Cardiac fibroblast (primary cell): ENCODE data around the gene MAN2C1.

Experiments used
- DNase-seq, 2 donors: peaks; one replicate each; pipeline versions ENCODE4 v3.0.0 to v3.0.0-alpha.2; 2010; ENCODE audit warnings: low read depth in 2 of 2
- H3K4me3 ChIP-seq, 2 donors: replicated peaks in 1 of 2; 1 replicate in 1 of 2; 2 replicates in 1 of 2; pipeline ENCODE4 v1.5.1; 2011; ENCODE audit warnings: low read depth in 2 of 2, low read length in 2 of 2, mild to moderate bottlenecking in 2 of 2, moderate library complexity in 1 of 2
- CTCF ChIP-seq: IDR thresholded peaks from one replicate; pipeline ENCODE4 v1.5.1; 2011; ENCODE audit warnings: low read depth, mild to moderate bottlenecking, low read length, inconsistent platforms

MAN2C1 gene

GRCh38 chr15:75361361-75361988 lies 6.9 kb downstream of the MAN2C1 start:
- no peak for TF ChIP-seq CTCF
- no peak overlapping the region for H3K4me3 ChIP-seq
- no peak for DNase-seq

- TF ChIP-seq CTCF = no peak
- H3K4me3 ChIP-seq = no peak overlapping the region
- no peak for DNase-seq
Observed at GRCh38 chr15:75360856-75361255, 7.6 kb downstream of the MAN2C1 start.

- H3K4me3 ChIP-seq = no peak overlapping the region
- DNase-seq = no peak
- no peak for TF ChIP-seq CTCF
Observed at GRCh38 chr15:75360391-75360790, 8.0 kb downstream of the MAN2C1 start.

- no peak for TF ChIP-seq CTCF
- DNase-seq = no peak
Observed at GRCh38 chr15:75359537-75360250, 8.7 kb downstream of the MAN2C1 start.

GRCh38 chr15:75358771-75359536 lies 9.5 kb downstream of the MAN2C1 start:
- DNase-seq = no peak
- no peak overlapping the region for H3K4me3 ChIP-seq
- TF ChIP-seq CTCF = no peak

More at GRCh38 chr15:75359537-75360250, 8.7 kb downstream of the MAN2C1 start:
- no peak overlapping the region for H3K4me3 ChIP-seq

- DNase-seq = no peak
- no peak overlapping the region for H3K4me3 ChIP-seq
- no peak for TF ChIP-seq CTCF
Observed at GRCh38 chr15:75357976-75358673, 10.3 kb downstream of the MAN2C1 start.
